Omental fat pad (tissue), 4 donors: ENCODE results near the gene UBE2J2. TPM values are rescaled to one million over a fixed set of nuclear protein-coding genes. Genes with fewer than 3 reads are reported as not detected.

Source experiments
- ATAC-seq: fragments of 150-250 bp; one replicate; pipeline ENCODE4 v1.9.1; 2016; ENCODE audit warnings: mild to moderate bottlenecking, moderate library complexity; ENCODE audit not compliant: low FRiP score
- DNase-seq: peaks from one replicate; pipeline ENCODE4 v3.0.0-alpha.2; 2019; ENCODE audit warnings: low spot score
- total RNA-seq, 4 donors: library from RNA; depleted of rRNA; stranded (reverse); fragments of >200 nt; gene quantifications; one replicate each; pipeline ENCODE4 v1.1.0, GENCODE V29; 2016
- TF ChIP-seq, protein P1 (sequence below), 3 donors: fragments of 450-650 bp; IDR thresholded peaks; one replicate each; pipeline ENCODE4 v1.5.1; 2016 to 2017; ENCODE audit warnings: antibody characterized with exemption in 3 of 3, mild to moderate bottlenecking in 3 of 3, moderate library complexity in 2 of 3

UBE2J2 gene
- total RNA-seq, 4 donors from 2014 or later, result 30.4 to 50.3 (median 42.9) TPM

DNA sequence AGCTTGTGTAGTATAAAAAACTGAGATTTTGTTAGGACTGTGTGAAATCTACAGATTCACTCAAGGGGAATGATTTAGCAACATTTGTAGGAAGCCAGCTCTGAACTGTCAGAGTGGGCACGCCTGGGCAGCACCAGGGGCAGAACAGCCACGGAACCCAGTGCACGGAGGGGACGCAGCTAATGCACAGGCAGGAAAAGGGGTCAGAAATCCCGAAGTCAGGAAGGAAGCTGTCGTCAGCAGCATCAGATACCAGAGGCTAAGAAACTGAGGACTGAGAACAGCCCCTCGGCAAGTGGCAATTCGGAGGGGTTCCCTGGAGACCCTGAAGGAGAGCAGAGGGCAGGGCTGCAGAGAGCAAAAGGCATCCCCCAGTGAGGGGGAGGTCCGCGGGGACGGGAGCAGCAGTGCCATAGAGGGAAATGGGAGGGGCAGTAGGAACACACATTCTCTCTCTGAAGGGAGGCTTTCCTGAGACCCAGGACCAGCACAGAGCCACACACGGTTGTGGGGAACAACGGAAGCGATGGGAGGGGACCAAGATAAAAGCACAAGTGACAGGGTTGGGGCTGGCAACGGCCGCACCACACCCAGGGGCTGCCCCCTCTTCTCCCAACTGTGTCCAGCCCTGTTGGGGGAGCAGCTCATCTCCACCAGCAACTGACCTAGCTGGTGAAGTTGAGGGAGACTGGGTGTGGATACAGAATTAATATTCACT, 12.7 kb downstream of the UBE2J2 start:
- TF ChIP-seq, protein P1, sequence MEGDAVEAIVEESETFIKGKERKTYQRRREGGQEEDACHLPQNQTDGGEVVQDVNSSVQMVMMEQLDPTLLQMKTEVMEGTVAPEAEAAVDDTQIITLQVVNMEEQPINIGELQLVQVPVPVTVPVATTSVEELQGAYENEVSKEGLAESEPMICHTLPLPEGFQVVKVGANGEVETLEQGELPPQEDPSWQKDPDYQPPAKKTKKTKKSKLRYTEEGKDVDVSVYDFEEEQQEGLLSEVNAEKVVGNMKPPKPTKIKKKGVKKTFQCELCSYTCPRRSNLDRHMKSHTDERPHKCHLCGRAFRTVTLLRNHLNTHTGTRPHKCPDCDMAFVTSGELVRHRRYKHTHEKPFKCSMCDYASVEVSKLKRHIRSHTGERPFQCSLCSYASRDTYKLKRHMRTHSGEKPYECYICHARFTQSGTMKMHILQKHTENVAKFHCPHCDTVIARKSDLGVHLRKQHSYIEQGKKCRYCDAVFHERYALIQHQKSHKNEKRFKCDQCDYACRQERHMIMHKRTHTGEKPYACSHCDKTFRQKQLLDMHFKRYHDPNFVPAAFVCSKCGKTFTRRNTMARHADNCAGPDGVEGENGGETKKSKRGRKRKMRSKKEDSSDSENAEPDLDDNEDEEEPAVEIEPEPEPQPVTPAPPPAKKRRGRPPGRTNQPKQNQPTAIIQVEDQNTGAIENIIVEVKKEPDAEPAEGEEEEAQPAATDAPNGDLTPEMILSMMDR (IDR thresholded peaks at IDR 0.05), result no peak
- ATAC-seq (no peak), DNase-seq (no peak)

DNA sequence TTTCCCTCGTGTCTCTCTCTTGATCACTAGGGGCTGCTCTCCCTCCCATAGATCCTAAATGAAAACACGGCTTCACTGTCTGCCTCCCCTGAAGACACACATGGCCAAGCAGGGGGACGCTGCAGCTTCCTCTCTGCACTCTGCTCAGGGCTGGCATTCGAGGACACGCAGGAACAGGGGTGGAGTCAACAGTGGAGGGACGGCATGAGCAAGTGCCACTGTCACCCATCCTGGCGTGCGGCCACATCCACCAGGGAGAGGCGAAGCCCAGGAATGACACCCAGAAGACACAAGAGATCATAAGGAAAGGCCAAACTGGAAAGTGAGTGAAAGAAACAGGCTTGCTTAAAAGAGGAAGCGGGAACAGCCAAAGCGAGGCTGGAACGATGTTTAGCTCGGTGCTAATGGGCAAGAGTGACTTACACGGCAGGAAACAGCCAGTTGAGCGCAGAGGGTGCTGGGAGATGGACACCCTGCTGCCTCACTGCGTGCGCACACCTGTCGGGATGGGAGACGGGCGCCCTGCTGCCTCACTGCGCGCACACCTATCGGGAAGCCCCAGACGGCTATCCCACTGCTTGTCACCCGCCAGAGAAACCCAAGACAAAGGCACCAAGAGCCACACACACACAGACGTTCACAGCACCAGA, 13.6 kb downstream of the UBE2J2 start:
- no peak for ATAC-seq
- no peak for DNase-seq
- TF ChIP-seq, protein P1 (IDR thresholded peaks at IDR 0.05), result no peak

DNA sequence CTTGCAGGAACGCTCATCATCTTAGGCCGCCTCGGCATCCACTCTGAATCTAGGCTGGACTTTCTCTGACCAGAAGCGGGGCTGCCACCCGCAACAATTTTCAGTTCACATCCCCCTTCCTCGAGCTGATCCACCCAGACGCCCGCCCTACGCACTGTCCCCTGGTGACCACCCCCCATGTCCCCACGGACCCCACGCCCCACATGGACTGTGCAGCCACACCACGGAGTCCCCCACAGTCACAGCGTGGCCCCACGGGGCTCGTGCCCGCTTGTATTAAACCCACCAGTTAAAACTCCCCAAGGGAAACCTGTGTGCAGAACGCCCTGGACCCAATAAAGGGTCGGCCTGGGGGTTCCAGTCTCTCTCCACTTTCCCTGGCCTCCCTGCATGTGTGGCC, 14.1 kb downstream of the UBE2J2 start:
- no peak for DNase-seq
- ATAC-seq, result no peak
- TF ChIP-seq, protein P1 (IDR thresholded peaks at IDR 0.05), result no peak

DNA sequence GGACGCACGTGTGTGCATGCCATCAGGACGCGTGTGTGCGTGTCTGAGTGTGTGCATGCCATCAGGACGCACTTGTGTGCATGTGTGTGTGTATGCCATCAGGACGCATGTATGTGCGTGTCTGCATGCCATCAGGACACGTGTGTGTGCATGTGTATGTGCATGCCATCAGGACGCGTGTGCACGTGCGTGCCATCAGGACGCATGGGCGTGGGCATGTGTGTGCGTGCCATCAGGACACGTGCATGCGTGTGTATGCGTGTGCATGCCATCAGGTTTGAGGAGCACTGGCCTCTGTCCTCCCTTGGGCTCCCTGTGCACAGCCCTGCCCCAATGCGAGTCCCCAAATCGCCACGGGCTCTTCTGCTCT, 14.6 kb downstream of the UBE2J2 start:
- ATAC-seq, result no peak
- TF ChIP-seq, protein P1 (IDR thresholded peaks at IDR 0.05), result no peak
- DNase-seq, result no peak

DNA sequence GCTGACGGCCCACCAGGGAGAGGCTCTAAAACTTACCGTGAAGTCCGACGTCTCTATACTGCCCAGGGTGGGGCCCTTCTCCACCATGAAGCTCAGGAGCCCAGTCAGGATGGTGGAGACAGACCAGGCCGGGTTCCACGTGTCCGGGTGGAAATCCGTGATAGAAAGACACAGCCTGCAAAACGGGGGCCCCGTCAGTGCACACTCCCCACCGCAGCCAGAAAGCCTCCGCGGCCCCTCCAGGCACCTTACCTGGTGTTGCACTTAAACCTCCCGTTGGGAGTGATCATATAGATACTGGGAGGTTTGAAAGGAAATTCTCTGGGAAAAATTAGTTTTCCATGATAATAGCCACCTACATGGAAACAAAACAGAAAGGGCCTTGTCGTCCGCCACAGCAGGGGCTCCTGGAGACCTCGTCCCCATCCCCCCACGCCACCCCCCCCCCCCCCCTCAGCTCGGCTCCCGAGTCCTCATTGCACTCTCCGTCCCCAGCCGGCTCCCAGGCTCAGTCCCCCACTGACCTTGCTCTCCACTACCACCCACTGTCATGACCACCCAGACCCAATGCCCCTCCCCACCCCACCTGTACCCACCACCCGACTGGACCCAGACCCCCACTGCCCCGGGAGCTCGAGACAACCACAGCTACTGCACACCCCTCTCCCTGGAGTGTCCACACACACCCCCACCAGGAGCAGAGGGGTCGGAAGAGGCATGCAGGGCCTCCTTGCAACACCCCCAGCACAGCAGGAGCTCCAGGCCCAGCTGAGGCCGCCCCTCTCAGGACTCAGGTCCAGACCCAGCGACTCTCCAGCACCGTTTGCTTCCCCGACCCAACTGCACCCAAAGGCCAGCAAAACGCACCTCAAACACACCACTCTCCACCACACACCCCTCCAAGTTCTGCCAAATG, 16.4 kb downstream of the UBE2J2 start:
- no peak for DNase-seq
- no peak for ATAC-seq
- TF ChIP-seq, protein P1 (IDR thresholded peaks at IDR 0.05), result no peak

DNA sequence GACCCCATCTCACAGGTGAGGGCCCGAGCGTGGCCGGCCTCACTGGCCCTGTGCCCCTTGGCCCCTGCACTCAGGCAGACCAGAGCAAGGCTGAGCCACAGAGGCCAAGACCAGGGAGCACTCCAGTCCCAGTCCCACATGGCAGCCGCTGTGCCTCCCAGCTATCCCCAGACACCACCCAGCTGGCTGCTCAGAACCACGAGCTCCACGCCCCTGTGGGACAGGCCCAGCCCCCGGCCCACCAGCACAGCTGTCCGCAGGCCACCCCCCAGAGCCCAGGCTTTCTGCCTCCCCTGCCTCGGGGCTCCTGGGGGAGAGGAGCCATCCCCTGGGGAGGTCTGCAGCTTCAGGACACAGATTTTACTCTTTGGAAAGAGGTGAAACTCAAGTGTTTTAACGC, 18.0 kb downstream of the UBE2J2 start:
- no peak for ATAC-seq

More for the DNA sequence above, 18.0 kb downstream of the UBE2J2 start:
- no peak for DNase-seq
- TF ChIP-seq, protein P1 (IDR thresholded peaks at IDR 0.05), result no peak
